H9 (cell line): ENCODE data around the gene ZNF791. TPM values are rescaled to one million over a fixed set of nuclear protein-coding genes. Genes with fewer than 3 reads are reported as not detected.

Experiments
- DNase-seq: peaks from one replicate; pipeline ENCODE4 v3.0.0-alpha.2; 2017
- H2AFZ ChIP-seq: one replicate; pipeline ENCODE4 v1.6.1; 2013; ENCODE audit warnings: mild to moderate bottlenecking, low read length, control low read depth, moderate library complexity
- H2AK5ac ChIP-seq: 2 replicates; pipeline ENCODE4 v1.6.1; 2013; ENCODE audit warnings: low read length, control low read depth, mixed read lengths; ENCODE audit not compliant: insufficient read length
- H2BK120ac ChIP-seq: one replicate; pipeline ENCODE4 v1.6.1; 2013; ENCODE audit warnings: low read depth, mild to moderate bottlenecking, low read length, control low read depth, inconsistent platforms; ENCODE audit not compliant: poor library complexity, severe bottlenecking
- H2BK12ac ChIP-seq: 2 replicates; pipeline ENCODE4 v1.6.1; 2013; ENCODE audit warnings: low read length, control low read depth, mixed read lengths, low read depth; ENCODE audit not compliant: insufficient read length
- H2BK15ac ChIP-seq: 2 replicates; pipeline ENCODE4 v1.6.1; 2013; ENCODE audit warnings: low read depth, low read length, control low read depth
- H2BK20ac ChIP-seq: one replicate; pipeline ENCODE4 v1.6.1; 2013; ENCODE audit warnings: low read depth, mild to moderate bottlenecking, low read length, control low read depth, inconsistent platforms; ENCODE audit not compliant: poor library complexity, severe bottlenecking
- H2BK5ac ChIP-seq: 2 replicates; pipeline ENCODE4 v1.6.1; 2013; ENCODE audit warnings: low read length, control low read depth, mixed read lengths; ENCODE audit not compliant: insufficient read length
- H3K14ac ChIP-seq: 2 replicates; pipeline ENCODE4 v1.6.1; 2013; ENCODE audit warnings: low read length, control low read depth; ENCODE audit not compliant: insufficient read depth
- H3K18ac ChIP-seq: 2 replicates; pipeline ENCODE4 v1.6.1; 2013; ENCODE audit warnings: low read depth, mild to moderate bottlenecking, mixed read lengths, low read length, control low read depth; ENCODE audit not compliant: insufficient read length
- H3K23ac ChIP-seq: 2 replicates; pipeline ENCODE4 v1.6.1; 2013; ENCODE audit warnings: low read length, control low read depth, mixed read lengths, low read depth; ENCODE audit not compliant: insufficient read length
- H3K23me2 ChIP-seq: 2 replicates; pipeline ENCODE4 v1.6.1; 2013; ENCODE audit warnings: low read depth, mild to moderate bottlenecking, mixed read lengths, low read length, control low read depth; ENCODE audit not compliant: insufficient read length, poor library complexity, severe bottlenecking
- H3K27ac ChIP-seq: 2 replicates; pipeline ENCODE4 v1.5.1; 2013; ENCODE audit warnings: low read length, control low read depth, mixed read lengths, low read depth; ENCODE audit not compliant: insufficient read length
- H3K27me3 ChIP-seq: 2 replicates; pipeline ENCODE4 v1.6.1; 2013; ENCODE audit warnings: low read length, control low read depth, inconsistent platforms; ENCODE audit not compliant: insufficient read depth
- H3K4ac ChIP-seq: 2 replicates; pipeline ENCODE4 v1.6.1; 2013; ENCODE audit warnings: low read depth, mild to moderate bottlenecking, control low read depth, inconsistent platforms, low read length, moderate library complexity
- H3K4me1 ChIP-seq: 2 replicates; pipeline ENCODE4 v1.6.1; 2013; ENCODE audit warnings: low read length, control low read depth, inconsistent platforms; ENCODE audit not compliant: insufficient read depth
- H3K4me2 ChIP-seq: 2 replicates; pipeline ENCODE4 v1.6.1; 2013; ENCODE audit warnings: low read length, control low read depth, mixed read lengths; ENCODE audit not compliant: insufficient read length, insufficient read depth
- H3K56ac ChIP-seq: 2 replicates; pipeline ENCODE4 v1.6.1; 2013; ENCODE audit warnings: low read depth, mild to moderate bottlenecking, mixed read lengths, low read length, control low read depth; ENCODE audit not compliant: insufficient read length
- H3K79me1 ChIP-seq: 2 replicates; pipeline ENCODE4 v1.6.1; 2013; ENCODE audit warnings: low read depth, mild to moderate bottlenecking, moderate library complexity, low read length, control low read depth, inconsistent platforms; ENCODE audit not compliant: insufficient read depth, poor library complexity, severe bottlenecking
- H3K79me2 ChIP-seq: 2 replicates; pipeline ENCODE4 v1.6.1; 2013; ENCODE audit warnings: low read length, control low read depth, inconsistent platforms; ENCODE audit not compliant: insufficient read depth
- H3K9ac ChIP-seq: 2 replicates; pipeline ENCODE4 v1.6.1; 2013; ENCODE audit warnings: low read length, control low read depth, mixed read lengths; ENCODE audit not compliant: insufficient read length; ENCODE audit errors: extremely low read depth
- H3K9me3 ChIP-seq: one replicate; pipeline ENCODE4 v1.6.1; 2013; ENCODE audit warnings: low read depth, low read length, inconsistent platforms; ENCODE audit not compliant: control insufficient read depth
- H3T11ph ChIP-seq: one replicate; pipeline ENCODE4 v1.6.1; 2013; ENCODE audit warnings: mild to moderate bottlenecking, low read length, control low read depth, inconsistent platforms
- H4K20me1 ChIP-seq: one replicate; pipeline ENCODE4 v1.6.1; 2013; ENCODE audit not compliant: control insufficient read depth, insufficient read length, insufficient read depth
- H4K5ac ChIP-seq: 2 replicates; pipeline ENCODE4 v1.6.1; 2013; ENCODE audit warnings: low read depth, mild to moderate bottlenecking, mixed read lengths, low read length, control low read depth; ENCODE audit not compliant: insufficient read length
- H4K8ac ChIP-seq: replicated peaks from 2 replicates; pipeline ENCODE4 v1.6.1; 2013; ENCODE audit warnings: low read length, control low read depth, mixed read lengths, low read depth; ENCODE audit not compliant: insufficient read length
- H4K91ac ChIP-seq: 2 replicates; pipeline ENCODE4 v1.6.1; 2013; ENCODE audit warnings: low read depth, mild to moderate bottlenecking, moderate library complexity, mixed read lengths, low read length, control low read depth; ENCODE audit not compliant: insufficient read length
- H3K27ac Mint-ChIP-seq, 3 experiments: 2 replicates in 2 of 3; 3 replicates in 1 of 3; pipeline ENCODE4 v1.8.0; 2020 to 2021; ENCODE audit warnings: mixed read lengths in 3 of 3, mild to moderate bottlenecking in 1 of 3, moderate library complexity in 1 of 3
- H3K27me3 Mint-ChIP-seq: 2 replicates; pipeline ENCODE4 v1.8.0; 2021; ENCODE audit warnings: low read depth, mild to moderate bottlenecking, moderate library complexity, mixed read lengths
- H3K36me3 Mint-ChIP-seq, 3 experiments: 2 replicates in 2 of 3; 3 replicates in 1 of 3; pipeline ENCODE4 v1.8.0; 2020 to 2021; ENCODE audit warnings: low read depth in 3 of 3, mixed read lengths in 3 of 3; ENCODE audit not compliant: insufficient read depth in 1 of 3
- H3K4me1 Mint-ChIP-seq, 2 experiments: 2 replicates each; pipeline ENCODE4 v1.8.0; 2020; ENCODE audit warnings: mixed read lengths in 2 of 2
- H3K4me3 Mint-ChIP-seq, 2 experiments: 2 replicates in 1 of 2; 3 replicates in 1 of 2; pipeline ENCODE4 v1.8.0; 2020 to 2021; ENCODE audit warnings: mild to moderate bottlenecking in 2 of 2, mixed read lengths in 2 of 2, moderate library complexity in 1 of 2
- H3K9me3 Mint-ChIP-seq, 2 experiments: 2 replicates in 1 of 2; 3 replicates in 1 of 2; pipeline ENCODE4 v1.8.0; 2020; ENCODE audit warnings: mild to moderate bottlenecking in 2 of 2, mixed read lengths in 2 of 2, moderate library complexity in 1 of 2
- WGBS: extraction: QIAGEN DNeasy Blood & Tissue Kit; methylation state at CpG from one replicate; pipeline ENCODE4 v1.1.7; 2013; ENCODE audit warnings: missing lambda C conversion rate, low lambda C conversion rate, mixed read lengths; ENCODE audit not compliant: insufficient read length; ENCODE audit errors: extremely low coverage; 5-methylcytosine and 5-hydroxymethylcytosine counted together
- total RNA-seq: library from RNA; stranded (reverse); gene quantifications from 2 replicates; pipeline ENCODE4 v1.2.1, GENCODE V29; 2021
- TF ChIP-seq, protein P1 (sequence below): fragments of 200-600 bp; sonication (generic); conservative IDR thresholded peaks from 3 replicates; pipeline ENCODE4 v1.8.0; 2021; ENCODE audit warnings: antibody characterized with exemption, mild to moderate bottlenecking

ZNF791 gene
- total RNA-seq, 1 experiment from 2014 or later = 20.2 TPM

GRCh38 chr19:12611361-12611699 is 610 bp downstream of the ZNF791 start:
- Histone ChIP-seq H2AK5ac (no peak overlapping the region), H3K56ac (no peak overlapping the region), H3K18ac (peak overlapping the region; percentile 65), H2BK12ac (no peak overlapping the region), H2BK120ac (peak overlapping the region; percentile 73), H3K23ac (no peak overlapping the region), H2BK15ac (no peak overlapping the region), H3K27ac (peak overlapping the region; percentile 59), H4K8ac (no peak overlapping the region), H4K91ac (peak overlapping the region; percentile 60), H3K79me1 (peaks cover 3% of the 10 kb centered on the region), H2AFZ (no peak overlapping the region), H3T11ph (no peak overlapping the region), H2BK5ac (no peak overlapping the region), H4K5ac (no peak overlapping the region), H3K9me3 (no peaks in the 10 kb centered on the region), H3K27me3 (no peaks in the 10 kb centered on the region), H3K23me2 (peaks cover 9% of the 10 kb centered on the region), H3K9ac (peak overlapping the region; percentile 94), H3K79me2 (peaks cover 12% of the 10 kb centered on the region; the same call in 1 of the 2 replicates), H3K4me2 (peak overlapping the region; percentile 93), H4K20me1 (no peaks in the 10 kb centered on the region), H3K4me1 (no peaks in the 10 kb centered on the region), H3K14ac (peak overlapping the region; percentile 87), H2BK20ac (no peak overlapping the region), H3K4ac (no peak overlapping the region; the same call in 1 of the 2 replicates)
- WGBS = no CpG with 5 or more reads among the region's 10 CpGs
- Mint-ChIP-seq H3K36me3 (peaks cover 21 to 31% (median 28%) of the 10 kb centered on the region in 3 experiments; a peak in 6 of 7 replicates), H3K9me3 (no peaks in the 10 kb centered on the region; a peak in 1 of 5 replicates), H3K27me3 (no peaks in the 10 kb centered on the region), H3K4me3 (peak overlapping the region; percentile 99 to 100), H3K4me1 (peaks cover 3 to 6% of the 10 kb centered on the region in 2 experiments; a peak in 2 of 4 replicates), H3K27ac (peak overlapping the region; percentile 97 to 100 (median 100))
- peak; percentile 66 for DNase-seq
- TF ChIP-seq, protein P1, sequence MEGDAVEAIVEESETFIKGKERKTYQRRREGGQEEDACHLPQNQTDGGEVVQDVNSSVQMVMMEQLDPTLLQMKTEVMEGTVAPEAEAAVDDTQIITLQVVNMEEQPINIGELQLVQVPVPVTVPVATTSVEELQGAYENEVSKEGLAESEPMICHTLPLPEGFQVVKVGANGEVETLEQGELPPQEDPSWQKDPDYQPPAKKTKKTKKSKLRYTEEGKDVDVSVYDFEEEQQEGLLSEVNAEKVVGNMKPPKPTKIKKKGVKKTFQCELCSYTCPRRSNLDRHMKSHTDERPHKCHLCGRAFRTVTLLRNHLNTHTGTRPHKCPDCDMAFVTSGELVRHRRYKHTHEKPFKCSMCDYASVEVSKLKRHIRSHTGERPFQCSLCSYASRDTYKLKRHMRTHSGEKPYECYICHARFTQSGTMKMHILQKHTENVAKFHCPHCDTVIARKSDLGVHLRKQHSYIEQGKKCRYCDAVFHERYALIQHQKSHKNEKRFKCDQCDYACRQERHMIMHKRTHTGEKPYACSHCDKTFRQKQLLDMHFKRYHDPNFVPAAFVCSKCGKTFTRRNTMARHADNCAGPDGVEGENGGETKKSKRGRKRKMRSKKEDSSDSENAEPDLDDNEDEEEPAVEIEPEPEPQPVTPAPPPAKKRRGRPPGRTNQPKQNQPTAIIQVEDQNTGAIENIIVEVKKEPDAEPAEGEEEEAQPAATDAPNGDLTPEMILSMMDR = no peak
